Activated naive CD8-positive, alpha-beta T cell treated with anti-CD3 and anti-CD28 coated beads, Interleukin-2, amount 10 ng/mL, durations not matched to agents 7 days and 5 days (primary cell): ENCODE measurements around the gene TRAP1. TPM values are rescaled to one million over a fixed set of nuclear protein-coding genes. Genes with fewer than 3 reads are reported as not detected.

Source experiments
- ATAC-seq: fragments of 150-1000 bp; cut with Tn5 transposase; one replicate; pipeline ENCODE4 v1.10.0; 2021; ENCODE audit warnings: low read depth, moderate library complexity
- POLR2A ChIA-PET: fragments of 350-600 bp; sonication (Branson Sonifier 250); formaldehyde crosslinking; loops from one replicate; lab custom pipeline; 2021; ENCODE audit warnings: antibody characterized with exemption; lab: Charles Lee
- DNase-seq: peaks from one replicate; pipeline ENCODE4 v3.0.0; 2021
- H3K27ac Mint-ChIP-seq: one replicate; pipeline ENCODE4 v1.8.0; 2022; ENCODE audit warnings: mild to moderate bottlenecking, mixed read lengths
- H3K27me3 Mint-ChIP-seq: one replicate; pipeline ENCODE4 v1.8.0; 2022; ENCODE audit warnings: mild to moderate bottlenecking, moderate library complexity, mixed read lengths
- H3K36me3 Mint-ChIP-seq: one replicate; pipeline ENCODE4 v1.8.0; 2021; ENCODE audit warnings: mild to moderate bottlenecking, mixed read lengths
- H3K4me1 Mint-ChIP-seq: one replicate; pipeline ENCODE4 v1.8.0; 2021; ENCODE audit warnings: mixed read lengths
- H3K4me3 Mint-ChIP-seq: one replicate; pipeline ENCODE4 v1.8.0; 2022; ENCODE audit warnings: mild to moderate bottlenecking, moderate library complexity, mixed read lengths
- H3K9me3 Mint-ChIP-seq: one replicate; pipeline ENCODE4 v1.8.0; 2021; ENCODE audit warnings: mixed read lengths
- total RNA-seq, 2 experiments: library from RNA; stranded (reverse); gene quantifications; one replicate each; pipeline ENCODE4 v1.2.3, GENCODE V29; 2021

Gene TRAP1
- total RNA-seq, 2 experiments from 2014 or later: 116 to 121 TPM

DNA sequence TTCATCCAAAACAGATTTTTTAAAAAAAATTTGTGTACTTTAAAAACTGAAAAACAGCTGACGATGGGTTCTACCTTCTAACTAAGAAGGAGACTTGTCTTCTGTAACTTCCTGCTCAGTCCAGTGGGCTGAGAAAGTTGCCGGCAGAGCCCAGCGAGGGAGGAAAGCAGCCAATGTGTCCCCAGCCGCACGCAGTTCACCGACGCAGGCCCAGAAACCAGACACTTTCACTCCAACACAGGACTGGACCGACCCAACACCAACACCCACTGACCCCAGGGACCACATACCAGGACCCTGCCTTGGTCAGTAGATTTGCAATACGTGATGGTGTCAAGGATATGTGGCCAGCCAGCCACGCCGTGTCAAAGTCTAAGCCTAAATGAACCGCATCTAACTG, 25.6 kb downstream of the TRAP1 start:
- Mint-ChIP-seq H3K9me3 (no peaks in the 10 kb centered on the region), H3K36me3 (peaks cover 17% of the 10 kb centered on the region), H3K27ac (no peak overlapping the region), H3K4me3 (no peak overlapping the region), H3K27me3 (no peaks in the 10 kb centered on the region), H3K4me1 (peaks cover 10% of the 10 kb centered on the region)
- DNase-seq (no peak), ATAC-seq (no peak)
- POLR2A ChIA-PET: interaction anchor here (0.7 kb wide), 1 partner anchor 143 kb away, joined by 4 read pairs; no protein-coding TSS in a partner anchor

DNA sequence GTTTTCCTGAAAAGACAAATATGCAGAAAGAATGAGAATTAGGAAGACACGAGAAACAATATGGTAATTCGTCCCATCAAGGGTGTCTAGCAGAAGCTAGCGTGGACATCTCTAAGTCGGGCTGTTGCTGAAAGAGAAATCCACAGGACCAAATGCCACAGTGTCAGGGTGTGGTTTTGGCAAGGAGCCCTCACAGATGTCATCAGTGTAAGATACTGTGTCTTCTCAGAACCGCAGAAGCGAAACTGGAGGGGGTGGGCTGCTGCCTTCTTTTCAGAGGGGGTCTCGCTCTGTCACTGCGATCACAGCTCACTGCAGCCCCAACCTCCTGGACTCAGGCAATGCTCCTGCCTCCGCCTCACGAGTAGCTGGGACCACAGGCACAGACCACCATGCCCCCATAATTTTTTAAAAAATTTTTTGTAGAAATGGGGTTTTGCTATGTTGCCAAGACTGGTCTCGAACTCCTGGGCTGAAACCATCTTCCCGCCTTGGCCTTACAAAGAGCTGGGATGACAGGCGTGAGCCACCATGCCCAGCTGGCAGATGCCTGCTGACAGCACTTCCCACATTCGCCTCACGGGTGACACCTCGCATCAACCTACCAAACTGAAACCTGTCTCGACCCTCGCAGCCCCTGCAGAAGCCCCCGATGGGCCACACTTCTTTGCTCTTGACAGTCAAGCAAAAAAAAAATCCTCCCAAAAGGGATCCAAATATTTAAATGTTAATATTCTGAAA, 26.2 kb downstream of the TRAP1 start:
- peak overlapping the region; percentile 76 for H3K27ac Mint-ChIP-seq
- ATAC-seq: no peak
- H3K4me1 Mint-ChIP-seq: peaks cover 10% of the 10 kb centered on the region
- POLR2A ChIA-PET: no interaction called here
- H3K36me3 Mint-ChIP-seq: peaks cover 17% of the 10 kb centered on the region
- DNase-seq: no peak
- peak overlapping the region; percentile 16 for H3K4me3 Mint-ChIP-seq
- H3K27me3 Mint-ChIP-seq: no peaks in the 10 kb centered on the region
- no peaks in the 10 kb centered on the region for H3K9me3 Mint-ChIP-seq

DNA sequence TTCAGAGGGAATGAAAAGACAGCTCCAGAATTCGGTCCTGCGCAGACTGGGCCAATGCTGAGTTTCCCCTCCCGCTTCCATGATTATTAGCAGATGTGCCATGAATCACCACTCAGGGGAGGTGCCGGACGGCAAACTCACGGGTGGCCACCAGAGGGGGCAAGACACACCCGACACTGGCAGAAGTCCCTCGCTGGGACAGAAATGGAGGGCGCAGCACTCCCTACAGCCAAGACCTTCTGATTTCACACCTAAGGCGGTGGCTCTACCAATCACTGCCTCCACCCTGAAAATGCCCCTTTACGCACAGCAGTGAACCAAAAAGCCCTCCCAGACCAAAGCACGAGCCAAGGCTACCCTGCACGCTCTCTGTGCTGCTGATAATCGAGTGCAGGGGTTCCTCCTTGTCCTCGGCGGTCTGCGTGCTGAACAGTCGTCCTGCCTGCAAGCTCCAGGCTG, 26.8 kb downstream of the TRAP1 start:
- Mint-ChIP-seq H3K27ac (peak overlapping the region; percentile 76), H3K9me3 (no peaks in the 10 kb centered on the region), H3K4me1 (peaks cover 9% of the 10 kb centered on the region), H3K36me3 (peaks cover 19% of the 10 kb centered on the region), H3K4me3 (peak overlapping the region; percentile 16), H3K27me3 (no peaks in the 10 kb centered on the region)
- peak; percentile 93 for ATAC-seq
- POLR2A ChIA-PET: no interaction called here
- DNase-seq: peak; percentile 86

DNA sequence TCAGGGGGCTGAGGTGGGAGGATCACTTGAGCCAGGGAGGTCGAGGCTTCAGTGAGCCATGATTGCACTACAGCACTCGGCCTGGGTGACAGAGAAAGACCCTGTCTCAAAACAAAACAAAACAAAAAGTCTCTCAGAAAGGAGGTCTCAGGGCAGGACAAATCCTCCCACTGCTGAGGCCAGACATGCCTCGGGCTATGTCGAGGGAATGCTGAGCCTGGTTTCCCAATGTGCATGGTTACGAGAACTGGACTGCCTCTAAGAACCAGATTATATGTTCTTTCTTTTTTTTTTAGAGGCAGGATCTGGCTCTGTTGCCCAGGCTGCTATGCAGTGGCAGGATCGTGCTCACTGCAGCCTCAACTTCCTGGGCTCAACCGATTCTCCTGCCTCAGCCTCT, 27.6 kb downstream of the TRAP1 start:
- Mint-ChIP-seq H3K27me3 (no peaks in the 10 kb centered on the region), H3K4me1 (peaks cover 9% of the 10 kb centered on the region), H3K9me3 (no peaks in the 10 kb centered on the region), H3K36me3 (peaks cover 17% of the 10 kb centered on the region), H3K4me3 (no peak overlapping the region), H3K27ac (no peak overlapping the region)
- POLR2A ChIA-PET: no interaction called here
- DNase-seq: no peak
- ATAC-seq: no peak

DNA sequence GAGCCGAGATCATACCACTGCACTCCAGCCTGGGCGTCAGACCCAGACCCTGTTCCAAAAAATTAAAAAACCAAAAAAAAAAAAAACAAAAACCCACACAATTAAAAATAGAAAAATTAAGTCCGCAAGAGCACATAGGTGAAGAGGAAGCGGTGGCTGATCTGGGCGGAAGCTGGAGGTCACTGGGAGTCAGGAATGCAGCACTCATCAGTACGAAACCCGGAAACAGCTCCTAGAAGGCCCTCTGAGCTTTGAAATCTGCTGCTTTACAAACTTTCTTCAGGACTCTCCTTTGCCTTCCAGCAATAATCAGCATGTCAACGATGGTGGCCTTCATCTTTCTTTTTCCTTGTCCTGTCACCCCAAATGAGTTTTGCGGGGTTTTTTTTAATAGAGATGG, 29.5 kb downstream of the TRAP1 start:
- Mint-ChIP-seq H3K36me3 (peaks cover 19% of the 10 kb centered on the region), H3K27ac (no peak overlapping the region), H3K4me3 (no peak overlapping the region), H3K27me3 (no peaks in the 10 kb centered on the region), H3K9me3 (no peaks in the 10 kb centered on the region), H3K4me1 (peaks cover 9% of the 10 kb centered on the region)
- ATAC-seq (no peak), DNase-seq (no peak)
- POLR2A ChIA-PET: interaction anchor here (0.7 kb wide), 1 partner anchor 977 kb away, joined by 3 read pairs; no protein-coding TSS in a partner anchor

DNA sequence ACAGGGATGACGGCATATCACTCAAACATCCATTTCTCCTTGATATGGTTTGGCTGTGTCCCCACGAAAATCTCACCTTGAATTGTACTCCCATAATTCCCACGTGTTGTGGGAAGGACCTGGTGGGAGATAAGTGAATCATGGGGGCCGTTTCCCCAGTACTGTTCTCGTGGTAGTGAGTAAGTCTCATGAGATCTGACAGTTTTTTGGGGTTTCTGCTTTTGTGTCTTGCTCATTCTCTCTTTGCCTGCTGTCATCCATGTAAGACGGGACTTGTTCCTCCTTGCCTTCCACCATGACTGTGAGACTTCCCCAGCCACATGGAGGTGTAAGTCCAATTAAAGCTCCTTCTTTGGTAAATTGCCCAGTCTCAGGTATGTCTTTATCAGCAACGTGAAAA, 30.3 kb downstream of the TRAP1 start:
- peaks cover 20% of the 10 kb centered on the region for H3K36me3 Mint-ChIP-seq

DNA sequence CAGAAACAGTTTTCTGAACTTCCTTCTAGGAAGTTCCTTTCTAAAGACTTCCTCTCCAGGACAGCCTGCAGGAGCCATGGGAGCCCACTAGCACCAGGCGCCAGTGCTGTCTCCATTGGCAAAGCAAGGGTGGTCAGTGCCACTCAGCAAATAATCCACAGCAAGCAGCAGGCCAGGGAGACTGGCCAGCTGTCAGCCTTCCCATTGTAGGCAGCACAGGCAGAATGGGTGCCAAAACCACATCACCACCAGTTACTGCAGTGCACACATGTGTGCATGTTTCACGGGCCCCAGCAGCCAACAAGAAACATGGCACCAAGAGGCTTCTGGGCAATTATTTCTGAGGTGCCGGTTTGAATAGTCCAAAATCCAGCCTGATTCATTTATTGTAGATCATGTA, 36.1 kb downstream of the TRAP1 start:
- Mint-ChIP-seq H3K27ac (no peak overlapping the region), H3K4me1 (no peaks in the 10 kb centered on the region), H3K36me3 (peaks cover 15% of the 10 kb centered on the region), H3K4me3 (no peak overlapping the region), H3K9me3 (no peaks in the 10 kb centered on the region), H3K27me3 (no peaks in the 10 kb centered on the region)
- ATAC-seq (no peak), DNase-seq (no peak)
- POLR2A ChIA-PET: no interaction called here

More for the DNA sequence above, 30.3 kb downstream of the TRAP1 start:
- DNase-seq (no peak), ATAC-seq (no peak)
- H3K27me3 Mint-ChIP-seq: no peaks in the 10 kb centered on the region
- no peak overlapping the region for H3K27ac Mint-ChIP-seq
- POLR2A ChIA-PET: interaction anchor here (0.7 kb wide), 1 partner anchor 977 kb away, joined by 3 read pairs; no protein-coding TSS in a partner anchor
- peaks cover 9% of the 10 kb centered on the region for H3K4me1 Mint-ChIP-seq
- H3K4me3 Mint-ChIP-seq: no peak overlapping the region
- no peaks in the 10 kb centered on the region for H3K9me3 Mint-ChIP-seq

DNA sequence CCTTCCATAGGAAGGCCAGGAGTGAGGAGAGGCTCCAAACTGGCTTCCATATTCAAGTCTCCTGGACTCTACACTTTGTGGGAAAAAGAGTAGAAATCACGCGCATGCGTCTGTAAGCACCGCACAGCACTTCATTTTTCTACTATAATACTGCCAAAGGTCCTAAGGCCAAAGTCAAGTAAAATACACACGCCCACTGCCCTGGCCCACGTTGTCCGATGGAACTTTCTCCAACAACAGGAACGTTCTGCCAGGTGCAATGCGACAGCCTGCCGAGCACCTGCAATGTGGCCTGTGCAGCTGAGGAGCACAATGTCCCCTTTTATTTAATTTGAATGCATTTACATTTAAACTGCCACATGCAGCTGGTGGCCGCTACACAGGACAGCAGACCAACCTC, 39.3 kb downstream of the TRAP1 start:
- Mint-ChIP-seq H3K9me3 (no peaks in the 10 kb centered on the region), H3K36me3 (peaks cover 14% of the 10 kb centered on the region), H3K4me3 (no peak overlapping the region), H3K4me1 (peaks cover 2% of the 10 kb centered on the region), H3K27ac (no peak overlapping the region), H3K27me3 (no peaks in the 10 kb centered on the region)
- no peak for DNase-seq
- no peak for ATAC-seq
- POLR2A ChIA-PET: interaction anchor here (1.4 kb wide), 1 partner anchor 202 kb away, joined by 3 read pairs; no protein-coding TSS in a partner anchor

DNA sequence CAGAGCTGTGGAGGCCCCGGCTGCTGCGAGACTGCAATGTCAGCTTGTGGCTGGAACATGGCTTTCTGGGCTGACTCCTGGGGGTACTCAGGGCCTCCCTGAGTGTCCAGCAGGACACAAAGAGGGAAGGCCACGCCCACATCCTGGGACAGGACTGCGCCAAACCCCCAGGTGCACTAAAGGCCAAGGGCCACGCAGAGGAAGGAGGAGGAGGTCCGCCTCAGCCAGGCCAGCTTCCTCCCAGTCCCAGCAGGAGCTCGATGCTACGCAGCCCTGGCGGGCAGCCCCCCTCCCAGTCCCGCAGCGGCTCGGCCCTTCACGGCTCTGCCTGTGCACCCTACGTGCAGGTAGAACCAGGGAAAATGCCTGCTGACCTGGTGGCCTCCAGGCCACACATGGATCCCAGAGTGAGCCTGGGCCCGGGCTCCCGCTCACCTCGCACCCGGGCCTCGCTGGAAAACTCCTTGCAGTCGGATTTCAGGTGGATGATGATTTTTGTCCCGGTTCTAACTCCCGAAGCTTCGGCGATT, 41.7 kb downstream of the TRAP1 start:
- ATAC-seq: no peak
- H3K9me3 Mint-ChIP-seq: no peaks in the 10 kb centered on the region
- POLR2A ChIA-PET: no interaction called here

DNA sequence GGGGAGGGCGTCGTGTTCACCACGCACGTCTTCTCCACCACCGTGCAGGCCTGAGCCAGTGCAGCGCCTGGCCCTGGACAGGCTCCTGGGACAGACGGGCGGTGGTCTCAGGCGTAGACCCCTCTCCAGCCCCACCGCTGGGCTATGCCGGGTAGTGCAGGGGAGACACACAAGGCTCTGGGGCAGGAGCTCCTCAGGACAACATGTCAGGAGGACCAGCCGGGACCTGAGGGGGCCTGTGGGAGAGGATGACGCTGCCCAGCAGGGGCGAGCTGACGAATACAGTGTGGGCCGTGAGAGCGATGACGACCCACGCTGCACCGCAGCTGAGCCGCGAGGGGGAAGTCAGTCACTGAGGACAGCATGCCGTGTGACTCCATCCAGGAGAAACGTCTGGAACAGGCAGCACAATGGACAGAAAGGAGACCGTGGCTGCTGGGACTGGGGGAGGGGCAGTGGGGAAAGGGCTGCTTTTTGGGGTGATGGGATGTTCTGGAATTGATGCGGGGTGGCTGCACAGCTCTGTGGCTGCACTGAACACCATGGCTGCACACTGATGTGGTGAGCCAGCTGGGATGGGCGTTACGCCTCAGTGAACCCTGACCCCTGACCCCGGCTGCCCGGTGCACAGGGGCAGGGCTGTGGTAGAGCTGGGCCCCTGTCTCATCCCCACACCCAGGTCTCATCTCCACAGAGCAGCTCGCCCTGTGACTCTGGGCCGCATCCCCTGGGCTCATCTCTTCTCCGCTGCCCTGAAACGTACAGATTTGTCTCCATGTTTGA, 42.6 kb downstream of the TRAP1 start:
- Mint-ChIP-seq H3K27ac (peak overlapping the region; percentile 34), H3K36me3 (peaks cover 9% of the 10 kb centered on the region)

More for the DNA sequence above, 41.7 kb downstream of the TRAP1 start:
- DNase-seq: no peak
- no peaks in the 10 kb centered on the region for H3K27me3 Mint-ChIP-seq
- H3K4me3 Mint-ChIP-seq: no peak overlapping the region
- peaks cover 6% of the 10 kb centered on the region for H3K36me3 Mint-ChIP-seq
- H3K27ac Mint-ChIP-seq: no peak overlapping the region
- H3K4me1 Mint-ChIP-seq: peaks cover 5% of the 10 kb centered on the region

DNA sequence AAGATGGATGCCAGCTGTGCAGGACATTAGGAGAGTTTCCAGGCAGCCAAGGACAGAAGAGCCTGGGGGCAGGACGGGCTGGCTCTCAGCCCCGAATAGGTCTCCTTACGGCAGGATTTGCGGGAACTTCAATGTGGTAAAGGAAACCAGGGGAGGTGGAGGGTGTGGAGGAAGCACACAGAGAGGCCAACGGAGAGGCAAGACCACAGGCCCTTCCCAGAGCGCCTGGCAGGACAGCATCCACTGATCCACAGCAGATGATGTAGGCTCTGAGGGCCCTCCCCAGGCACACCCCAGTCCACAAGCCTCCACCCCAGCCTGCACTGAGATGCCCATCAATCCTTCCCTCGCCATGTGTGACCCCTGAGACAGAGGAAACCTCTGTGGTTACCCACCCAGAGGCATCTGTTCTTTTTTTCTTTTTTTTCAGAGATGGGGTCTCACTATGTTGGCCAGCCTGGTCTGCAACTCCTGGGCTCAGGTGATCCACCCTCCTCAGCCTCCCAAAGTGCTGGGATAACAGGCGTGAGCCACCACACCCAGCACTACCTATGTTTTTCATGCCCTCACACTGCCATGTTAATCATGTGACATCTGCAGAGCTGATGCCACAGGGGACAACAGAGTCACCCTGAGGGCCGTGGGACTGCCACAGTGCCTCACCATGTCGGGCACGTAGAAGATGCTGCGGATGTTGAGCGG, 43.5 kb downstream of the TRAP1 start:
- POLR2A ChIA-PET: no interaction called here
- Mint-ChIP-seq H3K36me3 (peaks cover 12% of the 10 kb centered on the region), H3K9me3 (no peaks in the 10 kb centered on the region), H3K4me1 (peaks cover 12% of the 10 kb centered on the region), H3K4me3 (no peak overlapping the region), H3K27ac (peak overlapping the region; percentile 34), H3K27me3 (no peaks in the 10 kb centered on the region)
- DNase-seq (no peak), ATAC-seq (no peak)

More for the DNA sequence above, 42.6 kb downstream of the TRAP1 start:
- DNase-seq: no peak
- Mint-ChIP-seq H3K4me3 (no peak overlapping the region), H3K4me1 (peaks cover 6% of the 10 kb centered on the region), H3K27me3 (no peaks in the 10 kb centered on the region), H3K9me3 (no peaks in the 10 kb centered on the region)
- POLR2A ChIA-PET: no interaction called here
- no peak for ATAC-seq

DNA sequence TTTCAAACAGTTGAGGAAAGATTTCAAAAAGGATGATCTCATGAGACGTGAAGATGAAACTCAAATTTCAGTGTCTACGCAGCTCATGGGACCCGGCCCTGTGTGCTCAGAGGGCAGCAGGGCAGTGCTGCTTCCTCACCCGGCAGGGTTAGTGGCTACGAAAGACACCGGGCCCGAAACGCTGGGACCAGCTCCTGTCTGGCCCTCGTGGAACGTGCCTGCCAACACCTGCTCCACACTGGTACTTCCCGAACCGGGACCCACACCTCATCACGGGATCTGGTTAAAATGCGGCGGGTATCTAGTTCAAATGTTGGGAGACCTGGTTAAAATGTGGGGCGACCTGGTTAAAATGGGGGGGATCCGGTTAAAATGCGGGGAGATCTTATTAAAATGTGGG, 44.1 kb downstream of the TRAP1 start:
- no peak overlapping the region for H3K4me3 Mint-ChIP-seq
- peak overlapping the region; percentile 34 for H3K27ac Mint-ChIP-seq
- H3K27me3 Mint-ChIP-seq: no peaks in the 10 kb centered on the region
- POLR2A ChIA-PET: no interaction called here
- peaks cover 15% of the 10 kb centered on the region for H3K4me1 Mint-ChIP-seq
- ATAC-seq: no peak
- H3K9me3 Mint-ChIP-seq: no peaks in the 10 kb centered on the region
- H3K36me3 Mint-ChIP-seq: peaks cover 16% of the 10 kb centered on the region
- DNase-seq: no peak

DNA sequence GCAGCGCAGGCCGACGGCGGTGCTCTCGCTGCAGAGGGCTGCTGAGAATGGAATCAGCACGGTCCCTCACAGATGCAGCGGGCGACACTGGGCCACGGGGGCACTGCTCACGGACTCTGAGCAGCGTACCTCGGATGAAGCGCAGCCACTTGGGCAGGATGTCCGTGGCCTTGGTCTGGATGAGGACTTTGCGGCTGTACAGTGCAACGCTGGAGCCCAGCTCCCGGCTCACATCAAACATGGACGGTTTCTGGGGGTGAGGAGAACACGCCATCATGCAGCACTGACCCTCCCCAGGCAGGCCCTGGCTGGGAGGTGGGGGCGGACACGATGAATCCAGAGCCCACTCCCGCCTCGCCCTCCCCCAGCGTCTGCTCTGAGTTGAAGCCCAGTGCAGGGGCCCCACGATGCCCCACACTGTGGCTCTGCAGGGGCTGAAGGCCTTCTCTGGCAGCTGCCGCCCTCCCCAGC, 44.7 kb downstream of the TRAP1 start:
- peaks cover 15% of the 10 kb centered on the region for H3K4me1 Mint-ChIP-seq
- DNase-seq: no peak
- no peaks in the 10 kb centered on the region for H3K9me3 Mint-ChIP-seq
- no peak overlapping the region for H3K4me3 Mint-ChIP-seq
- no peak for ATAC-seq
- peaks cover 16% of the 10 kb centered on the region for H3K36me3 Mint-ChIP-seq
- H3K27ac Mint-ChIP-seq: no peak overlapping the region
- H3K27me3 Mint-ChIP-seq: no peaks in the 10 kb centered on the region
- POLR2A ChIA-PET: no interaction called here
